Keratinocyte (primary cell): ENCODE results near the gene BTNL8.

Source experiments
- EZH2 ChIP-seq: IDR thresholded peaks from one replicate; pipeline ENCODE4 v1.6.1; 2012; ENCODE audit warnings: inconsistent platforms, mild to moderate bottlenecking, low read length, moderate library complexity
- TF ChIP-seq, protein P1 (sequence below), 3 experiments: IDR thresholded peaks in 1 of 3; conservative IDR thresholded peaks in 1 of 3; optimal IDR thresholded peaks in 1 of 3; 2 replicates in 2 of 3; 3 replicates in 1 of 3; pipeline versions ENCODE3 to v1.5.1; 2011; ENCODE audit warnings: low read length in 3 of 3, mild to moderate bottlenecking in 3 of 3, moderate library complexity in 2 of 3, control low read depth in 1 of 3, inconsistent platforms in 1 of 3; ENCODE audit not compliant: insufficient read depth in 2 of 3; ENCODE audit errors: extremely low read depth in 1 of 3

DNA sequence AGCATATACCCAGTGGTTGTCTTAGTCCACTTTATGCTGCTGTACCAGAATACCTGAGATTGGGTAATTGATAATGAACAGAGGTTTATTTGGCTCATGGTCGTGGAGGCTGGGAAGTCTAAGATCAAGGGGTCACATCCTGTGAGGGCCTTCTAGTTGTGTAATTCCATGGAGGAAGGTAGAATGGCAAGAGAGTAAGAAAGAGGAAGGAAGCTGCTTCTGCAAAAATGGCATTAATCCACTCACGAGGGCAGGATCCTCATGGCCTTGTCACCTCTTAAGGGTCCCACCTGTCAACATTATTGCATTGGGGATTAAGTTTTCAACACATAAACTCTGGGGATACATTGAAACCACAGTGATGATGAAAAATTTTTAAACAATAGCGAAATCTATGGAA lies 17.0 kb downstream of the BTNL8 start:
- TF ChIP-seq, protein P1, sequence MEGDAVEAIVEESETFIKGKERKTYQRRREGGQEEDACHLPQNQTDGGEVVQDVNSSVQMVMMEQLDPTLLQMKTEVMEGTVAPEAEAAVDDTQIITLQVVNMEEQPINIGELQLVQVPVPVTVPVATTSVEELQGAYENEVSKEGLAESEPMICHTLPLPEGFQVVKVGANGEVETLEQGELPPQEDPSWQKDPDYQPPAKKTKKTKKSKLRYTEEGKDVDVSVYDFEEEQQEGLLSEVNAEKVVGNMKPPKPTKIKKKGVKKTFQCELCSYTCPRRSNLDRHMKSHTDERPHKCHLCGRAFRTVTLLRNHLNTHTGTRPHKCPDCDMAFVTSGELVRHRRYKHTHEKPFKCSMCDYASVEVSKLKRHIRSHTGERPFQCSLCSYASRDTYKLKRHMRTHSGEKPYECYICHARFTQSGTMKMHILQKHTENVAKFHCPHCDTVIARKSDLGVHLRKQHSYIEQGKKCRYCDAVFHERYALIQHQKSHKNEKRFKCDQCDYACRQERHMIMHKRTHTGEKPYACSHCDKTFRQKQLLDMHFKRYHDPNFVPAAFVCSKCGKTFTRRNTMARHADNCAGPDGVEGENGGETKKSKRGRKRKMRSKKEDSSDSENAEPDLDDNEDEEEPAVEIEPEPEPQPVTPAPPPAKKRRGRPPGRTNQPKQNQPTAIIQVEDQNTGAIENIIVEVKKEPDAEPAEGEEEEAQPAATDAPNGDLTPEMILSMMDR (optimal IDR thresholded peaks at IDR 0.05 in 1 of 3, IDR thresholded peaks at IDR 0.05 in 1 of 3, conservative IDR thresholded peaks at IDR 0.05 in 1 of 3; ENCODE audit: extremely low read depth in 1 of 3, insufficient read depth in 2 of 3, low read length in 3 of 3): no peak
- no peak for TF ChIP-seq EZH2
